HEK293 (cell line): ENCODE data around the gene ZFYVE21.

ENCODE experiments used
- CTCF ChIA-PET: fragments of 350-600 bp; formaldehyde crosslinking; extraction: SDS; loops from one replicate; lab custom pipeline; 2021; ENCODE audit warnings: antibody characterized with exemption; lab: Yijun Ruan, JAX
- POLR2A ChIA-PET: fragments of 300-600 bp; formaldehyde crosslinking; extraction: SDS; loops from one replicate; lab custom pipeline; 2020; ENCODE audit warnings: antibody characterized with exemption, inconsistent platforms; lab: Yijun Ruan, JAX
- H3K27ac ChIP-seq: fragments of 200-500 bp; sonication (Bioruptor generic); 2 replicates; pipeline ENCODE4 v1.5.1; 2014; ENCODE audit warnings: low read depth, low read length, control low read depth, inconsistent platforms; ENCODE audit errors: extremely low read depth
- H3K36me3 ChIP-seq, 2 experiments: fragments of 200-500 bp in 1 of 2; sonication (Bioruptor generic) in 1 of 2; 1 replicate in 1 of 2; 2 replicates in 1 of 2; pipeline ENCODE4 v1.5.1; 2014 to 2017; ENCODE audit warnings: inconsistent platforms in 2 of 2, low read length in 2 of 2; ENCODE audit not compliant: control insufficient read depth in 2 of 2, insufficient read depth in 1 of 2
- H3K4me1 ChIP-seq: fragments of 200-500 bp; sonication (Bioruptor generic); 2 replicates; pipeline ENCODE4 v1.5.1; 2014; ENCODE audit warnings: mild to moderate bottlenecking, low read length, inconsistent platforms; ENCODE audit not compliant: control insufficient read depth, insufficient read depth
- H3K4me3 ChIP-seq: 2 replicates; pipeline ENCODE4 v1.5.1; 2011; ENCODE audit warnings: low read depth, mild to moderate bottlenecking, control low read depth, low read length, moderate library complexity
- H3K9me3 ChIP-seq: fragments of 200-500 bp; sonication (Bioruptor generic); 2 replicates; pipeline ENCODE4 v1.5.1; 2014; ENCODE audit warnings: low read depth, low read length, inconsistent platforms; ENCODE audit not compliant: control insufficient read depth, insufficient read depth
- GLIS1 ChIP-seq: fragments of 450-650 bp; formaldehyde crosslinking; IDR thresholded peaks from 2 replicates; pipeline ENCODE4 v1.5.1; 2016; ENCODE audit warnings: missing biosample characterization, missing genetic modification characterization
- PRDM1 ChIP-seq: fragments of 450-650 bp; formaldehyde crosslinking; IDR thresholded peaks from 2 replicates; pipeline ENCODE4; 2016; ENCODE audit warnings: missing biosample characterization, missing genetic modification characterization
- SCRT2 ChIP-seq: fragments of 450-650 bp; formaldehyde crosslinking; IDR thresholded peaks from 2 replicates; pipeline ENCODE4 v1.5.1; 2016; ENCODE audit warnings: missing biosample characterization, missing genetic modification characterization
- SP7 ChIP-seq: fragments of 450-650 bp; formaldehyde crosslinking; IDR thresholded peaks from 2 replicates; pipeline ENCODE4 v1.5.1; 2016; ENCODE audit warnings: missing biosample characterization, missing genetic modification characterization
- ZNF274 ChIP-seq, 2 experiments: fragments of 200-500 bp in 1 of 2; fragments of 450-650 bp in 1 of 2; sonication (Bioruptor generic) in 1 of 2; formaldehyde crosslinking in 1 of 2; IDR thresholded peaks; 2 replicates each; pipeline versions ENCODE4 v1.5.1 to v1.6.1; 2014 to 2016; ENCODE audit warnings: borderline replicate concordance in 1 of 2, inconsistent platforms in 1 of 2, low read length in 1 of 2, missing biosample characterization in 1 of 2, missing genetic modification characterization in 1 of 2
- ZNF350 ChIP-seq: fragments of 450-650 bp; formaldehyde crosslinking; IDR thresholded peaks from 2 replicates; pipeline ENCODE4 v1.5.0; 2017; ENCODE audit warnings: missing biosample characterization, mild to moderate bottlenecking, missing genetic modification characterization
- ZNF404 ChIP-seq: fragments of 450-650 bp; formaldehyde crosslinking; IDR thresholded peaks from 2 replicates; pipeline ENCODE4 v1.5.1; 2017; ENCODE audit warnings: missing biosample characterization, missing genetic modification characterization
- ZNF416 ChIP-seq: fragments of 450-650 bp; formaldehyde crosslinking; IDR thresholded peaks from 2 replicates; pipeline ENCODE4 v1.5.1; 2016; ENCODE audit warnings: missing biosample characterization, missing genetic modification characterization
- ZNF423 ChIP-seq: fragments of 450-650 bp; formaldehyde crosslinking; IDR thresholded peaks from 2 replicates; pipeline ENCODE4 v1.5.1; 2016; ENCODE audit warnings: missing biosample characterization, missing genetic modification characterization
- ZNF529 ChIP-seq: fragments of 450-650 bp; formaldehyde crosslinking; IDR thresholded peaks from 2 replicates; pipeline ENCODE4 v1.5.1; 2017; ENCODE audit warnings: missing genetic modification characterization, missing biosample characterization; ENCODE audit not compliant: insufficient replicate concordance
- ZNF610 ChIP-seq: fragments of 450-650 bp; formaldehyde crosslinking; IDR thresholded peaks from 2 replicates; pipeline ENCODE4 v1.5.1; 2016; ENCODE audit warnings: missing biosample characterization, missing genetic modification characterization, borderline replicate concordance
- ZNF768 ChIP-seq: fragments of 450-650 bp; formaldehyde crosslinking; IDR thresholded peaks from 2 replicates; pipeline ENCODE4 v1.5.1; 2018; ENCODE audit warnings: missing biosample characterization, mild to moderate bottlenecking, missing genetic modification characterization
- TF ChIP-seq, protein P1 (sequence below): fragments of 450-650 bp; formaldehyde crosslinking; IDR thresholded peaks from 2 replicates; pipeline ENCODE4 v1.5.1; 2016; ENCODE audit warnings: missing biosample characterization, missing genetic modification characterization
- TF ChIP-seq, protein P2 (sequence below): fragments of 450-650 bp; formaldehyde crosslinking; IDR thresholded peaks from 2 replicates; pipeline ENCODE4 v1.5.1; 2016; ENCODE audit warnings: missing biosample characterization, missing genetic modification characterization, low read depth

The ZFYVE21 gene

DNA sequence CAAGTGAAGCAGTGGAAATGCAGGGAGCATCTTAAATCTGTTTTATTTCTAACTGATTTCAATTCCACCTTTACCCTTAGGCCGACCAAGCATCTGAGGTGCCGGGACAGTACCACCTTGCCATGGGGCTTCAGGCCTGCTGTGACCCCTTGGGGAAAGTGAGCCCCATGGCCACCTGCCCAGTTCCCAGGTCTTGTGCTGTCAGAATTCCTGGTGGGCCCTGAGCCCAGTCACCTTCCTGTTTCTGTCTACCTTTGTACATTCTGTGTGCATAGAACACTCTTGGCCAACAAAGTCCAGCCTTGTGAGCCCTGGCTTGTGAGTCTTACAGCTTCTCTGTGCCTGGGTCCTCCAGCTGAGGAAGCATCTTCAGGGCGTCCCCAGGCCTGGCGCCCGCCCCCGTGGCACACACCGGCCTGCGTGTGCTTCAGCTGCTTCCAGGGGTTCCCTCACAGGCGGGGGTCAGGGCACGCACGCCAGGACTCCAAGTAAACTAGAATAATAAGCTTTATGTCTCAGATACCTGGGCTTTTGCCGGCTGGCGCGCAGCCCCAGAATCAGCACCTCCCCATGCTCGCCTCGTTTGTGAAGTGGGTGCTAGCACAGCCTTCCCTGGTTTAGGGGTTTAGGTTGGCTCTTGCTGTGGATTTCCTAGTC is 10.3 kb downstream of the ZFYVE21 start (continued):
- TF ChIP-seq ZNF768 (tag by site-specific recombination), result no peak
- TF ChIP-seq, protein P1, sequence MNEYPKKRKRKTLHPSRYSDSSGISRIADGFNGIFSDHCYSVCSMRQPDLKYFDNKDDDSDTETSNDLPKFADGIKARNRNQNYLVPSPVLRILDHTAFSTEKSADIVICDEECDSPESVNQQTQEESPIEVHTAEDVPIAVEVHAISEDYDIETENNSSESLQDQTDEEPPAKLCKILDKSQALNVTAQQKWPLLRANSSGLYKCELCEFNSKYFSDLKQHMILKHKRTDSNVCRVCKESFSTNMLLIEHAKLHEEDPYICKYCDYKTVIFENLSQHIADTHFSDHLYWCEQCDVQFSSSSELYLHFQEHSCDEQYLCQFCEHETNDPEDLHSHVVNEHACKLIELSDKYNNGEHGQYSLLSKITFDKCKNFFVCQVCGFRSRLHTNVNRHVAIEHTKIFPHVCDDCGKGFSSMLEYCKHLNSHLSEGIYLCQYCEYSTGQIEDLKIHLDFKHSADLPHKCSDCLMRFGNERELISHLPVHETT (tag by site-specific recombination), result no peak
- no peak for TF ChIP-seq ZNF610 (tag by site-specific recombination)

DNA sequence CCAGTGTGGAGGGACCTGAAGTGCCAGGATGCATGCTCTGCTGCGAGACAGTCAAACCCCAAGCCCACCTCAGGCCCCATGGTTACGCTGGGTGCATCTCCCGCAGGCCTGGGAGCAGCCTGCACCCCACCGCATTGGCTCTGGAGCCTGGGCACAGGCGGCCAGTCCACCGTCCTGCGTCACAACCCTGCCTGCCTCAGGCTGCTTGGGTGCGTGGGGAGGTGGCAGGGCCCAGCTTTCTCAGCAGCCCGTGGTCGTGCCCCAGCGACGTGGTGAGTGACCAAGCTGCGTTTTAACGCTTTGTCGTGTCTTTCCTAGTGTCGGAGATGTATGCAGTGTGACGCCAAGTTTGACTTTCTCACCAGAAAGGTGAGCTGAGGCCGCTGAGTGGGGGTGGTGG is 10.9 kb downstream of the ZFYVE21 start:
- H3K4me1 ChIP-seq, result no peaks in the 10 kb centered on the region
- POLR2A ChIA-PET, result no interaction called here
- TF ChIP-seq ZNF350 (tag by site-specific recombination) (no peak), GLIS1 (tag by site-specific recombination) (no peak), ZNF423 (no peak)
- TF ChIP-seq, protein P2, sequence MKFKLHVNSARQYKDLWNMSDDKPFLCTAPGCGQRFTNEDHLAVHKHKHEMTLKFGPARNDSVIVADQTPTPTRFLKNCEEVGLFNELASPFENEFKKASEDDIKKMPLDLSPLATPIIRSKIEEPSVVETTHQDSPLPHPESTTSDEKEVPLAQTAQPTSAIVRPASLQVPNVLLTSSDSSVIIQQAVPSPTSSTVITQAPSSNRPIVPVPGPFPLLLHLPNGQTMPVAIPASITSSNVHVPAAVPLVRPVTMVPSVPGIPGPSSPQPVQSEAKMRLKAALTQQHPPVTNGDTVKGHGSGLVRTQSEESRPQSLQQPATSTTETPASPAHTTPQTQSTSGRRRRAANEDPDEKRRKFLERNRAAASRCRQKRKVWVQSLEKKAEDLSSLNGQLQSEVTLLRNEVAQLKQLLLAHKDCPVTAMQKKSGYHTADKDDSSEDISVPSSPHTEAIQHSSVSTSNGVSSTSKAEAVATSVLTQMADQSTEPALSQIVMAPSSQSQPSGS (tag by site-specific recombination), result no peak
- TF ChIP-seq, all 188 proteins: peak for 0
- Histone ChIP-seq H3K4me3 (no peak overlapping the region), H3K36me3 (peaks cover 0 to 43% of the 10 kb centered on the region in 2 experiments; a peak in 2 of 3 replicates), H3K9me3 (no peaks in the 10 kb centered on the region), H3K27ac (no peak overlapping the region)
- CTCF ChIA-PET, result no interaction called here

DNA sequence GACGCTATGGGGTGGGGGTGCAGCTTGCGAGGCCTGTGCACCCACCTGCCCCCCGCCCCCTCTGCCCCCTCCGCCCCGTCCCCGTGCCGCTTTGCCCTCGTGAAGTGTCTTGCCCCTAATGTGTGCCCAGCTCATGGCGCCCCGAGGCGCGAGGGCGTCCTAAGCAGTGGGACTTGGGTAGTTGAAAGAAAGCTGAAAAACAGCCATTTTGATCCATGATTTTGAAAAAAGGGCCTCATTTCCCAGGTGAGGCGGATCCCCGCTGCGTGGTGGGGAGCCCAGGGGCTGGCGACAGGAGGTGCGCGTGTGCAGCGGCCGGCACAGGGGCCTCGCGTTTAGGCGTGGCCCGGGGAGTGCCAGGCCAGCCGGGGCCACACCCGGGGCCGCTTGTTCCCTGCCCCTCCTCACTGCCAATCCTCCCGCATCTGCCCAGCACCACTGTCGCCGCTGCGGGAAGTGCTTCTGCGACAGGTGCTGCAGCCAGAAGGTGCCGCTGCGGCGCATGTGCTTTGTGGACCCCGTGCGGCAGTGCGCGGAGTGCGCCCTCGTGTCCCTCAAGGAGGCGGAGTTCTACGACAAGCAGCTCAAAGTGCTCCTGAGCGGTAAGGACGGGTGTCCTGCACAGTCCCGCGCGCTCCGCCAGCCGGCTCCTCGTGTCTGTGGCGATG is 11.8 kb downstream of the ZFYVE21 start:
- no peak overlapping the region for H3K27ac ChIP-seq
- no peaks in the 10 kb centered on the region for H3K9me3 ChIP-seq
- CTCF ChIA-PET, result no interaction called here
- POLR2A ChIA-PET, result interaction anchor here (0.5 kb wide), 1 partner anchor 792 kb away, joined by 3 read pairs; no protein-coding TSS in a partner anchor
- H3K4me1 ChIP-seq, result no peaks in the 10 kb centered on the region
- no peak overlapping the region for H3K4me3 ChIP-seq
- peaks cover 0 to 53% of the 10 kb centered on the region in 2 experiments; a peak in 2 of 3 replicates for H3K36me3 ChIP-seq
- peak; percentile 46; the same call in 1 of the 2 replicates for TF ChIP-seq SCRT2
- no peak for TF ChIP-seq PRDM1

DNA sequence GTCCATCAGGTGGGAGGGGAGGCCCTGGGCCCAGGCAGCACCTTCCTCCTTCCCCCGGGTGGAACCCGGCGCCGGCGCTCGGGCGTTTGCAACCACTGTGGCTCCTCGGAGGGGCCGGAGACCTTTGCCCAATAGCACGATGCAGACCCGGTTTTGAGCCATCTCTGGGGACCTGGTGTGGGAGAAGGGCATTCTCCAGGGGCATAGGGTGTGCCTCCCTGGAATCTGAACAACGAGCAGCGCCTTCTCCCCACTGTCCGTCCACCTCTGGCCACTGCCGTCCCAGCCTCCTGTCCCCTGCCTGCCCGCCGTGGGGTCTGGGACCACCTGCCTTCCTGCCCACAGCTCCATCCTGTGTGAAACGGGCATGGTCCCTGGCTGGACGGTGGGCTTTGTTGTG is 12.5 kb downstream of the ZFYVE21 start:
- peaks cover 0 to 60% of the 10 kb centered on the region in 2 experiments; a peak in 2 of 3 replicates for H3K36me3 ChIP-seq
- H3K4me1 ChIP-seq, result no peaks in the 10 kb centered on the region
- H3K4me3 ChIP-seq, result no peak overlapping the region
- POLR2A ChIA-PET, result no interaction called here
- CTCF ChIA-PET, result no interaction called here
- H3K27ac ChIP-seq, result no peak overlapping the region
- TF ChIP-seq ZNF274 (IDR thresholded peaks at IDR 0.05; ENCODE audit: low read length) (no peak), ZNF274 (tag by site-specific recombination; IDR thresholded peaks at IDR 0.05; ENCODE audit: borderline replicate concordance) (no peak), SP7 (tag by site-specific recombination) (no peak), ZNF416 (tag by site-specific recombination) (no peak), ZNF529 (tag by site-specific recombination) (no peak), ZNF404 (tag by site-specific recombination) (no peak)
- no peaks in the 10 kb centered on the region for H3K9me3 ChIP-seq
